ENCODE data around the gene TNS3. TPM values are rescaled to one million over a fixed set of nuclear protein-coding genes. Genes with fewer than 3 reads are reported as not detected.

The TNS3 gene
- total and polyA plus RNA-seq, 2 of the 13 experiments (the other 11 are each of a cell fraction or from before 2014, with no cell fraction given), result 52.9 to 55.7 TPM

- TF ChIP-seq ZXDC (CRISPR knock-in tag; IDR thresholded peaks at IDR 0.05) (peak; percentile 66; the same call in 1 of the 2 replicates), POLR2G (IDR thresholded peaks at IDR 0.05; ENCODE audit: low read depth, low read length) (peak; percentile 70), STAG1 (CRISPR knock-in tag; IDR thresholded peaks at IDR 0.05) (peak; percentile 8), MYC (CRISPR knock-in tag; IDR thresholded peaks at IDR 0.05; ENCODE audit: borderline replicate concordance) (peak; percentile 73), ARID2 (CRISPR knock-in tag; IDR thresholded peaks at IDR 0.05; ENCODE audit: borderline replicate concordance) (0 out of 2 replicates have a peak, but pooled peaks have one; percentile 59), MED1 (CRISPR knock-in tag; IDR thresholded peaks at IDR 0.05) (peak; percentile 57), ZKSCAN1 (IDR thresholded peaks at IDR 0.05; ENCODE audit: low read length) (no peak), ZNF296 (CRISPR knock-in tag; conservative IDR thresholded peaks at IDR 0.05) (0 out of 2 replicates have a peak, but pooled peaks have one; percentile 44), TBX2 (CRISPR knock-in tag; IDR thresholded peaks at IDR 0.05; ENCODE audit: borderline replicate concordance) (0 out of 2 replicates have a peak, but pooled peaks have one; percentile 27), ZSCAN21 (CRISPR knock-in tag; IDR thresholded peaks at IDR 0.05; ENCODE audit: borderline replicate concordance) (peak; percentile 40; the same call in 1 of the 2 replicates), NKX3-1 (CRISPR knock-in tag; IDR thresholded peaks at IDR 0.05) (no peak), MTA1 (CRISPR knock-in tag; IDR thresholded peaks at IDR 0.05; ENCODE audit: borderline replicate concordance) (peak; percentile 70; the same call in 1 of the 2 replicates), ZNF800 (CRISPR knock-in tag; IDR thresholded peaks at IDR 0.05) (peak; percentile 69; the same call in 1 of the 2 replicates), AGO2 (optimal IDR thresholded peaks at IDR 0.05; ENCODE audit: low read depth, low read length) (peak; percentile 76), TBP (CRISPR knock-in tag; IDR thresholded peaks at IDR 0.05) (no peak), SIN3A (IDR thresholded peaks at IDR 0.05; ENCODE audit: borderline replicate concordance, low read depth, low read length) (0 out of 2 replicates have a peak, but pooled peaks have one; percentile 29), KLF12 (CRISPR knock-in tag; IDR thresholded peaks at IDR 0.05; ENCODE audit: borderline replicate concordance) (0 out of 2 replicates have a peak, but pooled peaks have one; percentile 38)
- TF ChIP-seq, protein P1, sequence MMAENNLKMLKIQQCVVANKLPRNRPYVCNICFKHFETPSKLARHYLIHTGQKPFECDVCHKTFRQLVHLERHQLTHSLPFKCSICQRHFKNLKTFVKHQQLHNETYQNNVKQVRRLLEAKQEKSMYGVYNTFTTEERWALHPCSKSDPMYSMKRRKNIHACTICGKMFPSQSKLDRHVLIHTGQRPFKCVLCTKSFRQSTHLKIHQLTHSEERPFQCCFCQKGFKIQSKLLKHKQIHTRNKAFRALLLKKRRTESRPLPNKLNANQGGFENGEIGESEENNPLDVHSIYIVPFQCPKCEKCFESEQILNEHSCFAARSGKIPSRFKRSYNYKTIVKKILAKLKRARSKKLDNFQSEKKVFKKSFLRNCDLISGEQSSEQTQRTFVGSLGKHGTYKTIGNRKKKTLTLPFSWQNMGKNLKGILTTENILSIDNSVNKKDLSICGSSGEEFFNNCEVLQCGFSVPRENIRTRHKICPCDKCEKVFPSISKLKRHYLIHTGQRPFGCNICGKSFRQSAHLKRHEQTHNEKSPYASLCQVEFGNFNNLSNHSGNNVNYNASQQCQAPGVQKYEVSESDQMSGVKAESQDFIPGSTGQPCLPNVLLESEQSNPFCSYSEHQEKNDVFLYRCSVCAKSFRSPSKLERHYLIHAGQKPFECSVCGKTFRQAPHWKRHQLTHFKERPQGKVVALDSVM (CRISPR knock-in tag; IDR thresholded peaks at IDR 0.05), result 0 out of 2 replicates have a peak, but pooled peaks have one; percentile 30
- TF ChIP-seq, protein P2, sequence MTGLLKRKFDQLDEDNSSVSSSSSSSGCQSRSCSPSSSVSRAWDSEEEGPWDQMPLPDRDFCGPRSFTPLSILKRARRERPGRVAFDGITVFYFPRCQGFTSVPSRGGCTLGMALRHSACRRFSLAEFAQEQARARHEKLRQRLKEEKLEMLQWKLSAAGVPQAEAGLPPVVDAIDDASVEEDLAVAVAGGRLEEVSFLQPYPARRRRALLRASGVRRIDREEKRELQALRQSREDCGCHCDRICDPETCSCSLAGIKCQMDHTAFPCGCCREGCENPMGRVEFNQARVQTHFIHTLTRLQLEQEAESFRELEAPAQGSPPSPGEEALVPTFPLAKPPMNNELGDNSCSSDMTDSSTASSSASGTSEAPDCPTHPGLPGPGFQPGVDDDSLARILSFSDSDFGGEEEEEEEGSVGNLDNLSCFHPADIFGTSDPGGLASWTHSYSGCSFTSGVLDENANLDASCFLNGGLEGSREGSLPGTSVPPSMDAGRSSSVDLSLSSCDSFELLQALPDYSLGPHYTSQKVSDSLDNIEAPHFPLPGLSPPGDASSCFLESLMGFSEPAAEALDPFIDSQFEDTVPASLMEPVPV (CRISPR knock-in tag; IDR thresholded peaks at IDR 0.05), result peak; percentile 25; the same call in 1 of the 2 replicates
Measured at GRCh38 chr7:47581804-47582763, at the start of gene TNS3 (continued).

Measured in HepG2 (cell line).